Muscle of arm (tissue), 12 donors: Measurements from ENCODE around the gene HOXD3. TPM values are rescaled to one million over a fixed set of nuclear protein-coding genes. Genes with fewer than 3 reads are reported as not detected.
A peak's percentile ranks its signal among the peaks of the same experiment; 100 is the strongest.

Experiments
- DNase-seq: peaks from one replicate; pipeline ENCODE4 v3.0.0-alpha.2; 2013
- polyA plus RNA-seq, 12 donors: library from polyadenylated mRNA; unstranded; fragments of 120-200 nt; gene quantifications; one replicate each; pipeline ENCODE4 v1.2.1, GENCODE V29; 2013; ENCODE audit not compliant: insufficient read length in 12 of 12

The HOXD3 gene
- polyA plus RNA-seq, 12 donors = 1.8 to 4.8 (median 2.4) TPM; not detected in 2

DNA sequence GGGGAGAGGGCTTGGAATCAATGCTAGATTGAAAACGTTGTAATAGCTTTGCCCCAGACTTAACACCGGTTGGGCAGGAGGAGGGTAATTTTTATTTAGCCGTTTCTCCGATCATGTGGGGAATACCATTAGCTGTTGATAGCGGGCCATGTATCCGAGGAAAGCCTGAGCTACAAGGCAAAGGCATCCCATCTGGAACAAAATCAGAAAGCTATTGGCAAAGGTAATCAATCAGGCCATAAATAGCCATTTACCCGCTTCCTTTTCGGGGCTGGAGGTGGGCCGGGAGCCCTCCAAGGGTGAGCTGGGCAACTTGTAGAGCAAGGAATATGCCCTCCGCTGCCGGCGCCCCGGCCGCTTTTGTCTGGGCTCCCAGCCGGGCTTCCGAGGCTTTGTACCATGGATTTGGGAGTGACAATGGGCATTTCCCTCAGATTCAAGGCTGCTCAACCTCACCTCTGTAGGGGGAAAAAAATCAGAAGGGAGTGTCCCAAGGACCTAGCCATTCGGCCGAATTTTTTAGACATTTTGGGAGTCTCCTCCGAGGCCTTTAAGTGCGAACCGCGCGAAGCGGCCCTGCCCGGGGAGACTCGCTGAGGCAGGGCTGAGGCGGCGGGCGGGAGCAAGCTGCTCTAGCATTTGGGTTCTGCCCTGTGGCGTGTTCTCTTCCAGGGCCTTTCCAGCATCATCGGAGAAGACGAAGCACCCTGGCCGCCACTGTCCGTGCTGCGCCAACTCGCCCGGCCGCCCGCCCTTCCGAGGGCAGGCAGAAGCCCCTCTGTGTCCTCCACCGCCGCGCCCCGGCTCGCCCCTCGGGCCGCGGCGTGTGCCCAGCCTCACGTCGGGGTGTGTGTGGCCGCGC is 35.7 kb upstream of the HOXD3 start:
- DNase-seq = no peak

DNA sequence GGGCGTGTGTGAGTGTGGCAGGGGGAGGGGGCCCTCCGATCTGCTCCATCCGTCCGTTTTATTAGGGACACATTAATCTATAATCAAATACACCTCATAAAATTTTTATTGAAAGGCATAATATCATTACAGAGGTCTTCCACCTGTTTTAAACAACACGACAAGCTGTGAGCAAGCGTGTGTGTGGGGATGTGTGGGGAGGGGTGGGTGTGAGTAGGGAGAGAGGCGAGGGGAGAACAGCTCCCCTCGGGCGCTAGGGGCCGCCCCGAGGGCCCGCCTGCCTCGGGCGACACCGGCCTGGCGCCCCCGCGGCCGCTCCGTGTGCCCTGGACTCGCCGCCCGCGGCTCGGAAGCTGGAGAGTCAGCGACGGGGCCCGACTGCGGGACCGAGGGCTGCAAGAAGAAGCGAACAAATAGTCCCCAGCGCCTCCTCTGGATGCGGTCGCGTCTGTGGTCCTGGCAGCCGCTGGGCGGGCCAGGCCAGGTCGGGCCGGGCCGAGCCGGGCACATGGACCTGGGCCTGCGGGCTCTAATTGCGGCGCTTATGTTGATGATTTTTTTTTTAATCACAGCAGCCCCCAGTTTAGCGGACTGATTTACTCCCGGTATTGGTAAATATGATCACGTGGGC is 34.9 kb upstream of the HOXD3 start:
- no peak for DNase-seq

DNA sequence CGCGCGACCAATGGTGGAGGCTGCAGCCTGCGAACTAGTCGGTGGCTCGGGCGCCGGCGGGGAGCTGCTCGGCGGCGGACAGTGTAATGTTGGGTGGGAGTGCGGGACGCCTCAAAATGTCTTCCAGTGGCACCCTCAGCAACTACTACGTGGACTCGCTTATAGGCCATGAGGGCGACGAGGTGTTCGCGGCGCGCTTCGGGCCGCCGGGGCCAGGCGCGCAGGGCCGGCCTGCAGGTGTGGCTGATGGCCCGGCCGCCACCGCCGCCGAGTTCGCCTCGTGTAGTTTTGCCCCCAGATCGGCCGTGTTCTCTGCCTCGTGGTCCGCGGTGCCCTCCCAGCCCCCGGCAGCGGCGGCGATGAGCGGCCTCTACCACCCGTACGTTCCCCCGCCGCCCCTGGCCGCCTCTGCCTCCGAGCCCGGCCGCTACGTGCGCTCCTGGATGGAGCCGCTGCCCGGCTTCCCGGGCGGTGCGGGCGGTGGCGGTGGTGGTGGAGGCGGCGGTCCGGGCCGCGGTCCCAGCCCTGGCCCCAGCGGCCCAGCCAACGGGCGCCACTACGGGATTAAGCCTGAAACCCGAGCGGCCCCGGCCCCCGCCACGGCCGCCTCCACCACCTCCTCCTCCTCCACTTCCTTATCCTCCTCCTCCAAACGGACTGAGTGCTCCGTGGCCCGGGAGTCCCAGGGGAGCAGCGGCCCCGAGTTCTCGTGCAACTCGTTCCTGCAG is 34.3 kb upstream of the HOXD3 start, which contains the start of gene HOXD9:
TSS of gene HOXD9 (plus strand) at position 37 of the 728 bp plus-strand sequence. CDS start at position 87, 50 bp downstream.
- DNase-seq = peak; percentile 84

DNA sequence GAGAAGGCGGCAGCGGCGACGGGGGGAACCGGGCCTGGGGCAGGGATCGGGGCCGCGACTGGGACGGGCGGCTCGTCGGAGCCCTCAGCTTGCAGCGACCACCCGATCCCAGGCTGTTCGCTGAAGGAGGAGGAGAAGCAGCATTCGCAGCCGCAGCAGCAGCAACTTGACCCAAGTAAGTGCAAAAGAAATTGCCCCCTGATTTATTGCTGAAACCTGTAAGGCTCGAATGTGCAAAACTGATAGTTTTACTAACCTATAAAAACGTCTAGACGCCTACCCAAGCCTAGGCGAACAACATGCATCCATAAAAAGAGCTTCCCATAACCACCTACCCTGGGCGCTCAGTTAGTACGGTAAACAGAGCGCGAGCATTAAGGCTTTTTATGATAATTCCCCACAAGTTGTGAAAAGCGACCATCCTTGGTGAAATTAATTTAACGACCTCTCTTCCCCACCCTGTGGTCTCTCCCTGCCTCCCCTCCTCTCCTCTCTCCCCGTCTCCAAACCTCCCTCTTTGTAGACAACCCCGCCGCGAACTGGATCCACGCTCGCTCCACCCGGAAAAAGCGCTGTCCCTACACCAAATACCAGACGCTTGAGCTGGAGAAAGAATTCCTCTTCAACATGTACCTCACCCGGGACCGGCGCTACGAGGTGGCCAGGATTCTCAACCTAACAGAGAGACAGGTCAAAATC is 33.5 kb upstream of the HOXD3 start:
- no peak for DNase-seq

DNA sequence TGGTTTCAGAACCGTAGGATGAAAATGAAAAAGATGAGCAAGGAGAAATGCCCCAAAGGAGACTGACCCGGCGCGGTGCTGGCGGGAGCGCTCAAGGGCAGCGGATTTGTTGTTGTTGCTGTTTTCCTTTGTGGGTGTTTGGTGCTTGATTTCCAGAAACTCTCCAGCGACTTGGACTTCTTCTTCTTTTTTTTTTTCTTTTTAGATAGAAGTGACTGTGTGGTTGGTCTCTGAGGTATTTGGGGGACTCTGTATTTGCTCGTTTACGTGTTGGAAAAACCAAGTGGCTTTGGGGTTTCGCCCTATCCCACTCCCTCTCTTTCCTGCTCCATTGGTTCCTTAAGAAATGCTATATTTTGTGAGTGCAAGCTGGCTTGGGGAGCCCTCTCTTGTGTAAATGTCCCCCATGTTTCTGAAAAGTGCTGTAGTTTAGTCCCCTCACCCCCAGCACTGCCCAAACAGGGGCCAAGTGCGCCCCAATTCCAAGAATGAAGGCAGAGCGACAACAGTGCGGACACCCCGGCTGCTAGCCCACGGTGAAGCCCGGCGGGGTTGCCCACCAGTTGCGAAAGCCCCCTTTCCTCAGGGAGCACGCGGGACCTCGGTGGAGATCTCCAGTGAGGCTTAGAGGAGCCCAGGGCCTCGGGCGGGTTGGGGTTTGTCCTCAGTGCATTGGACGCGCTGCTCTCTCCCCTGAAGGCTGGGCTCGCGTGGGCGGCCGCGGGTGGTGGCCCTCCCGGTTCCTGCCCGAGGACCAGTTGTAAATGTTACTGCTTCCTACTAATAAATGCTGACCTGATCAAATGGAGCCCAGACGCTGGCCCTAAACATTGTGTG is 32.8 kb upstream of the HOXD3 start:
- DNase-seq = no peak

DNA sequence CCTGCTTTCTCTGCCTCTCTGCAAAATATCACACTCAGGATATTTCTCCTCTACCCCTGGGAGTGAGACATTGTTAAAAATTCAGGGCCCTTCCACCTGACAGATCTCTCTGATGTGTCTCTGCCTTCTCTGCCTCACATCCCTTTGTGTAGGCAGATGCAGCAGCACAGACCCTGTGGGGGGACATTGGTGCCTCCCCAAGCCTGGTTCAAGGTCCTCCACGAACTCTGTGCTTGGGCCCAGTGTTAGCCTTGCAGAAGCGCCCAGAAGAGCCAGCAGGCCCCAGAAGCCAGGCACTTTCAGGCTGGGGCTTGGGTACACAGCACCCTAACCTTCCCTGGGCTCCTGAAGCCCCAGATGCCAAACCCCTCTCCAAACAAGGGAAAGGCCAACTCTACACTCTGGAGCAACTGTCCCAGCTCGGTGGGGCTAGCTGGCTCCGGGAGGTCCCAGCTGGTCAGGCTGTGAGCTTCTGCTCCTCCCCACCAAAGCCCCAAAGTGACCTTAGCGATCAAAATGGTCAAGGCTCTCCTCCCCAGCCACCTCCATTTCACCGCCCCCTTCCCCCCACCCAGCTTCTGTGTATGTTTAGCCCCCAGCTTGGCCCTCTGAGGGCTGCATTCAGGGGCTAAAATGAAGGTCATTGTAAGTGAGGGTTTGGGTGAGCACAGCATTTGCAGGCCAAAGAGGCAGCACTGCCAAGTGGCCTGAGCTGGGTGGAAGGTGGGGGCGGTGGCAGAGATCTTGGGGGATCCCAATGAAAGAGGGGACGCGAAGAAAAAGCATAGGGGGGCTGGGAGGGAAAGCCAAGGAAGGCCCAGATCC is 31.9 kb upstream of the HOXD3 start:
- DNase-seq = no peak

DNA sequence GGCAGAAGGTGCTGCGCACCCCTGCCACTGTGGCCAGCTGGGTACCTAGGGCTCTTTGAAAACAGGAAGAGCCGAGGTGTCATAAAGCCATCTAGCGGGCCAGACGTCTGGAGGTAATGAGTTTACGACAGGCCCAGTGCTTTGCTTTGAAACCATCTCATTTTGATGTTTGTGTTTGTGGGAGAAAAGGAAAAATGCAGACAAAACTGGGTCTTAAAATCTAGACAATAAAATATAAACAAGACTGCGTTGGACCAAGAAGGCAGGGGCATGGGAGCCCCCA is 31.4 kb upstream of the HOXD3 start:
- no peak for DNase-seq

DNA sequence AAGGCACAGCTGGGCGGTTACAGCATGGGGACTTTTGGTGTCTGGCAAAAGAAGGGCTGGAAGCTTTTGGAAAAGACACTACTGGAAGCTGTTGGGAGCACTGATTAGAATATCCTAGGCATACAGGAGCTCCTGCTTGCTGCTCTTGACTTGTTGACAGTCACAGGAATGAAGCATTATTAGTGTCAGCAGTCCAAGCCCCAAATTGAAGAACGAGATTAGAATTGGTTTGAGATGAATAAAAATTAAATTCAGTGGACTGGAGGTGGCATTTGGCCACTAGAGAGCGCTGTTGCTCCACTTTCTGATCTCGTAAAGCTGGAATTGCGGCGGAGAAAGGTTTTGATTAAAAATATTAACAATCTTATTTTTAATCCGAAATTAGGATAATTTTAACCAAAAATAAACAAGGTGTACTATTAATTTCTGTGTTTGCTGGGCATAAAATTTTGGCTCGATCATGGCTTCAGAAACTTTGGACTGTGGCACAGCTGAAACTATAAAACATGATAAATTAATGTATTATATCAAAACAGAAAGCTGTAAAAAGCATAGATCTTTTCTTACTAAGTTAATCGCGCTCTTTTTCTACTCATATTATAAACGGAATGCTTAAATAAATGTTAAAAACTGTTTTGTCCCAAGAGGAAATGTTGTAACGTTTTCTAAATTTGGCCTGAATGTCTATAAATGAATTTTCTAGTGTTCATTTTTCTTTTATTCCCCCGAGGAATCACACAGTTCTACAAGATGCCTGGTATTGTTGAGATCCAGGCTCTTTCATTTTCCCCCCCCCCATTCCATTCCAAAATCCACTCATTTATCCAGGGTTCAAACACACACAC is 30.0 kb upstream of the HOXD3 start:
- DNase-seq = peak; percentile 87

DNA sequence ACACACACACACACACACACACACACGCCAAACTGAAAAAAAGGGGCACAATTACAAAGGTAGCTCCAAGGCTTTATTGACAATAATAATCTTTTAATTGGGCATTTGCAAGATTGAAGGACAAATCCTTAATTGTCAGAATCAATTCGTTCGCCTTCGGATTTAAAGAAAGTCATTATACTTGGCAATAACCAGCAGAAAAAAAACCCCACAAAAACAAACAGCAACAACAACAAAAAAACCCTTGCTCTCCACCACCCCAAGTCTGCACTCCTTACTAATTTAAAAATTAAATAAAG is 29.4 kb upstream of the HOXD3 start:
- DNase-seq = peak; percentile 15

DNA sequence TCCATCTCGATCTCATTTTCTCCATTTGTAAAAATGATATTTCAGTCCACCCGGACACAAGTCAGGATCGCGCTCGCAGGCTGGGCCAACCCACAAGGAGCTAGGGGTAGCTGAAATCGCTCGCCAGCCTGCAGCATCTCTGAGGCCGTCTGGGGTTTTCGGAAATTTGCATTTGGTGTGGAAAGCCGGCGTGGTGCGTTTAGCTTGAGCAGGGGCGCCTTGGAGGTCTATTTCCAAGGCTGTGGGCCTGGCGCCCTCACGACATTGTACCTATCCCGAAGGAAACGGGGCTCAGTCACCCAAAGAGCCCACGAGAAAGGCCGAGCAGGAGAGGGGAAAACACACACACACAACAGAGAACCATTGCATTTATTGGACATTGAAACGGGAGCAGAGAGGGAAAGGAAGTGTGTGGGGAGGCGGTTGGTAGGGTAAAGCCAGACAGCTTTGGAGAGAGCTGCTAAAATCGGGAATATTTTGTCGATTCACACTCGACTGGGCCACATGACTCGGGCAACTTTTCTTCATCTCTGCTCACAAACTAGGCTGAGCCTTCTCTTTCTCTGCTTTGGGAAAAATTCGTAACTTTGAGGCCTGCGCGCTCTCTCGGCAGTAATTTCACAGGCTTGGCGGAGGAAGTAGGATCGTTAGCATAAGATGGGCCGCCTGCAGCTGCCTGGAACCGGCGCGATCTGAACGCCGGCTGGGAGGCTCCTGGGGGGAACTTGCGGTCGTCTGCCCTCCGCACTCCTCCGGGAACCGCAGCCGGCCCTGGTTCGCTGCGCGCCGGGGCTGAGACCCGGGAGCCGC is 28.7 kb upstream of the HOXD3 start:
- DNase-seq = peak; percentile 75

DNA sequence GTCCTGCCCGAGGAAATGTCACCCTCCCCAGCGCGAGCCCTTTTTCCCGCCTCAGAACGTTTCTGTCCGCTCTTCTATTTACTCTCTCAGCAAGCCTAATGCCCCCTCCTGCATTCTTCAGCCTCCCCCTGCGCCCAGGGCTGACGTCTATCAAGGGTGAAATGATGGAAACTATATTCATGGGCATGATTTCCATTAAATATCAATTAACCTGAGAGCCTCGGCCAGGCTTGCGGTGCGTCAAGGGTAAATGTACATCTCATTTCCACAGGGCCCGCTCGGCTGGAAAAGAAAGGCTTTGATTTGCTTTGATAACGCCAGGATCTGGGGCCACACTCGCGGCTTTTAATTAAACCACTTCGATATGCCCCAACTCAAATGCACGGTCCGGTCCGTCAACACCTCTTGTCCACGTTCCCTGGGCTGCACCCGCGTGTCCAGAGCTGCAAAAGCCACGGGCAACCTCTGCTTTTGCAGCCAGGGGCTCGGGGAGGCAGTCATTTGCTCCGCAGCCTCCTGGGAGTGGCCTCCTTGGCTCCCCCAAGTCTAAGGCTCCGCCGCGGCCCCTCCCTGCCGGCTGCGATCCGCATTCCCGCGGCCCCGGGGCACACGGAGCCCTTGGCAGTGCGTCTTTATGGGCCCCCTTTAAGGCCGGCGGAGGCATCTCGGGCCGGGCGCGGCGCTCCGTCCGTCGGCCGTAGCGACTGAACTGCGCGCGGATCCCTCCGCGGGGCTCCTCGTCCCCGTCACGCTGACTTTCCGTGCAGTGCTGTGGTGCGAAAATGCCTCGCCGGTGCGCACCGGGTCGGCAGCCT is 27.9 kb upstream of the HOXD3 start, which contains the start of gene HOXD8:
TSS of gene HOXD8 (plus strand) at position 724 of the 815 bp plus-strand sequence. CDS start 662 bp downstream, outside the sequence.
- peak; percentile 89 for DNase-seq

DNA sequence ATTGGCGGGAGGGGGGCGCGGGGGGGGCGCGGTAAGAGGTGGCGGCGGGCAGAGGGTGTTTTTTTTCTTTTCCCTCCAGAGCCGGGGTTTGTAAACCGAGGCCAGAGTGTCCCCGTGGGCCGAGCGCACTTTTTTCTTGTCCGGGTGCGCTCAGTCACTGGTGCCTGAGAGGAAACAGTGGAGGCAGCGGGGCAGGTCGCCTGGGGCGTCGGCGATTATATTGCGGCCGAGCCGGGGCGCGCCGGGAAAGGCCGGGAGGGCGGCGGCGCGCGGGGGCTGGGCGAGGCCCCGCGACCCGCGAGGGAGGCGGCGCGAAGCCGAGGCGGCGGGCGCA is 27.3 kb upstream of the HOXD3 start:
- DNase-seq = no peak

DNA sequence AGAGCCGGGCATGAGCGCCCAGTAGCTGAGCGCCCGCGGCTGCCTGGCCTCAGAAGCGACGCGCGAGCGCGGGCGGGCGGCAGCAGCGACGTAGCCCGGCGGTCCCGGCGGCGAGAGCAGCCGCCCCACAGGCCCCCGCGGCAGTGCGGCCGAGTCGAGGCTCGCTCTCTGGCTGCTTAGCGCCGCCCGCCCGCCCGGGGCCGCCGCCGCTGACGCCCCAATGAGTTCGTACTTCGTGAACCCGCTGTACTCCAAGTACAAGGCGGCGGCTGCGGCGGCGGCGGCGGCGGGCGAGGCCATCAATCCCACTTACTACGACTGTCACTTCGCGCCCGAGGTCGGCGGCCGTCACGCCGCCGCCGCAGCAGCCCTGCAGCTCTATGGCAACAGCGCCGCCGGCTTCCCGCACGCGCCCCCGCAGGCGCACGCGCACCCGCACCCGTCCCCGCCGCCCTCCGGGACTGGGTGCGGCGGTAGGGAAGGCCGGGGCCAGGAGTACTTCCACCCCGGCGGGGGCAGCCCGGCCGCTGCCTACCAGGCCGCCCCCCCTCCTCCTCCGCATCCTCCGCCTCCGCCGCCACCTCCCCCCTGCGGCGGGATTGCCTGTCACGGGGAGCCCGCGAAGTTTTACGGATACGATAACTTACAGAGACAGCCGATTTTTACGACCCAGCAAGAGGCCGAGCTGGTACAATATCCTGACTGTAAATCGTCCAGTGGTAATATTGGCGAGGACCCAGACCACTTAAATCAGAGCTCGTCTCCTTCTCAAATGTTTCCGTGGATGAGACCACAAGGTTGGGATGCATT is 26.8 kb upstream of the HOXD3 start:
- DNase-seq = no peak

DNA sequence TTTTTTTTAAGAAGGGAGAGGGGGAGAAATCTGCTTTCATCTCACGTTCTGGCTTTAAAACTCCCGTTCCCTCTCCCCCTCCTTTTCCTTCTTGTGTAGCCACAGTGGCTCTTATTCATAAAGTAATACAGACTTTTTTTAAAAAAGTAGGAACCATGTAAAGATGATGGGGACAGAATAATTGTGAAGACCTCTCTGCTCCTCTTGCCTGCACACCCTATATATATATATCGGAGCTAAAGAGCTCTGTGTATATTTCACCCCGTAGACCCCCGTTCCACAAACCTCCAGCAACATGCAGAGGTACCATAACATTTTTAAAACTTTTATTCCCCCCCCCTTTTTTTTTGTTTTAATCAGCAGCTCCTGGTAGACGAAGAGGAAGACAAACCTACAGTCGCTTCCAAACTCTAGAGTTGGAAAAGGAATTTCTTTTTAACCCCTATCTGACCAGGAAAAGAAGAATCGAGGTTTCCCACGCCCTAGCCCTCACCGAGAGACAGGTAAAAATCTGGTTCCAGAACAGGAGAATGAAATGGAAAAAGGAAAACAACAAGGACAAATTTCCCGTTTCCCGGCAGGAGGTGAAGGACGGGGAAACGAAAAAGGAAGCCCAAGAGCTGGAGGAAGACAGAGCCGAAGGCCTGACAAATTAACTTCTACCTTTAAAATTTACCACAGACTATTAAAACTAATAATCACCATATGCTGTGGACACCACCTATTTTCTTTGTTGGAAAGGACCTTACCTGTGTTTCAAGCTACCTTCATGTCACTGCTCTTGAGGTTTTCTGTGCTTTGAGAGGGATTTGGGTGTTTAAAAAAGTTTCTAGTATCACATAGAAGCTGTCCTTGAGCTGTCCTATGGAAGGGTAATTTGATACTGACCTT is 25.9 kb upstream of the HOXD3 start:
- DNase-seq = no peak

DNA sequence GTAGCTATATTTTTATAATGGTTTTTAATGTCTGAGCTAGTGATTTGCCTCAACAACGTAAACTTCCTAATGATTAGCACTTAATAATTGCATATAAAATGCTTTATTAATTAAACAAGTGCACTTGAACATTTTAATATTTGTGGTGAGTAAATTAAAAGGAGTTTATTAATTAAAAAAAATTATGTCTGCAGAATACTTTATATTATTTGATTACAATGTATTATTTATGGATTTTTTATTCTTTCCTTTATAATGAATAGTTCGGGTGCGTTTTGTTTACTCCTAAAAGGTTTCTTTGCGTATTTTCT is 25.3 kb upstream of the HOXD3 start:
- DNase-seq = no peak
